Measurements from ENCODE around the gene A1BG. TPM values are rescaled to one million over a fixed set of nuclear protein-coding genes. Genes with fewer than 3 reads are reported as not detected.
"Not testable (repeated sequence)": the region's sequence is repeated elsewhere in the genome, so short reads cannot be mapped to it uniquely, and the experiment has no call there.

The A1BG gene
- total RNA-seq, 1 donor from 2014 or later, result 27.3 TPM

- peaks cover 5% of the 10 kb centered on the region for H3K27me3 Mint-ChIP-seq (ENCODE audit: unreplicated experiment)
- peaks cover 8% of the 10 kb centered on the region for H3K9me3 Mint-ChIP-seq (ENCODE audit: unreplicated experiment)
These were observed 37.7 kb downstream of the A1BG start for GRCh38 chr19:58315580-58315979.

GRCh38 chr19:58311345-58311865 is 41.9 kb downstream of the A1BG start:
- TF ChIP-seq CTCF (IDR thresholded peaks at IDR 0.05; ENCODE audit: partially characterized antibody, unreplicated experiment), result no peak
- DNase-seq, result no peak
- H3K9me3 Mint-ChIP-seq (ENCODE audit: unreplicated experiment), result peaks cover 8% of the 10 kb centered on the region
- H3K27ac Mint-ChIP-seq (ENCODE audit: unreplicated experiment), result peak overlapping the region; percentile 25
- peak overlapping the region; percentile 10 for H3K4me3 Mint-ChIP-seq (ENCODE audit: unreplicated experiment)
- peaks cover 11% of the 10 kb centered on the region for H3K4me1 Mint-ChIP-seq (ENCODE audit: low read depth, unreplicated experiment)
- peaks cover 3% of the 10 kb centered on the region for H3K27me3 Mint-ChIP-seq (ENCODE audit: unreplicated experiment)
- H3K36me3 Mint-ChIP-seq (ENCODE audit: unreplicated experiment), result peaks cover 30% of the 10 kb centered on the region

More at GRCh38 chr19:58315580-58315979, 37.7 kb downstream of the A1BG start:
- peaks cover 30% of the 10 kb centered on the region for H3K36me3 Mint-ChIP-seq (ENCODE audit: unreplicated experiment)
- peaks cover 11% of the 10 kb centered on the region for H3K4me1 Mint-ChIP-seq (ENCODE audit: low read depth, unreplicated experiment)
- H3K27ac Mint-ChIP-seq (ENCODE audit: unreplicated experiment), result no peak overlapping the region
- TF ChIP-seq CTCF (IDR thresholded peaks at IDR 0.05; ENCODE audit: partially characterized antibody, unreplicated experiment), result no peak
- no peak for DNase-seq
- no peak overlapping the region for H3K4me3 Mint-ChIP-seq (ENCODE audit: unreplicated experiment)

GRCh38 chr19:58310685-58311084 is 42.6 kb downstream of the A1BG start:
- not testable (repeated sequence) for H3K27me3 Mint-ChIP-seq (ENCODE audit: unreplicated experiment); H3K9me3 Mint-ChIP-seq (ENCODE audit: unreplicated experiment); H3K27ac Mint-ChIP-seq (ENCODE audit: unreplicated experiment); H3K4me3 Mint-ChIP-seq (ENCODE audit: unreplicated experiment)
- H3K36me3 Mint-ChIP-seq (ENCODE audit: unreplicated experiment), result peaks cover 35% of the 10 kb centered on the region
- H3K4me1 Mint-ChIP-seq (ENCODE audit: low read depth, unreplicated experiment), result peaks cover 18% of the 10 kb centered on the region
- peak; percentile 61 for TF ChIP-seq CTCF (IDR thresholded peaks at IDR 0.05; ENCODE audit: partially characterized antibody, unreplicated experiment)
- DNase-seq, result peak; percentile 81

GRCh38 chr19:58307736-58308135 is 45.6 kb downstream of the A1BG start:
- Mint-ChIP-seq H3K27me3 (ENCODE audit: unreplicated experiment) (peaks cover 6% of the 10 kb centered on the region), H3K4me3 (ENCODE audit: unreplicated experiment) (no peak overlapping the region), H3K36me3 (ENCODE audit: unreplicated experiment) (peaks cover 21% of the 10 kb centered on the region), H3K27ac (ENCODE audit: unreplicated experiment) (no peak overlapping the region), H3K9me3 (ENCODE audit: unreplicated experiment) (peaks cover 11% of the 10 kb centered on the region), H3K4me1 (ENCODE audit: low read depth, unreplicated experiment) (peaks cover 22% of the 10 kb centered on the region)
- DNase-seq, result no peak
- TF ChIP-seq CTCF (IDR thresholded peaks at IDR 0.05; ENCODE audit: partially characterized antibody, unreplicated experiment), result no peak

- H3K9me3 Mint-ChIP-seq (ENCODE audit: unreplicated experiment), result peaks cover 9% of the 10 kb centered on the region
- H3K4me3 Mint-ChIP-seq (ENCODE audit: unreplicated experiment), result peak overlapping the region; percentile 100
- TF ChIP-seq CTCF (IDR thresholded peaks at IDR 0.05; ENCODE audit: partially characterized antibody, unreplicated experiment), result no peak
- H3K27me3 Mint-ChIP-seq (ENCODE audit: unreplicated experiment), result peaks cover 7% of the 10 kb centered on the region
- peaks cover 7% of the 10 kb centered on the region for H3K36me3 Mint-ChIP-seq (ENCODE audit: unreplicated experiment)
- H3K4me1 Mint-ChIP-seq (ENCODE audit: low read depth, unreplicated experiment), result peaks cover 15% of the 10 kb centered on the region
- DNase-seq, result no peak
- peak overlapping the region; percentile 97 for H3K27ac Mint-ChIP-seq (ENCODE audit: unreplicated experiment)
These were observed 47.4 kb downstream of the A1BG start for GRCh38 chr19:58305932-58306323.

All from glutamatergic neuron (in vitro differentiated cells).